Liver (tissue), 9 donors: ENCODE results near the gene ZXDC. TPM values are rescaled to one million over a fixed set of nuclear protein-coding genes. Genes with fewer than 3 reads are reported as not detected.
A peak's percentile ranks its signal among the peaks of the same experiment; 100 is the strongest.

Experiments used
- DNase-seq: peaks from one replicate; pipeline ENCODE4 v3.0.0-alpha.2; 2017; ENCODE audit warnings: low spot score
- H3K27ac ChIP-seq, 2 donors: one replicate each; pipeline ENCODE4 v1.7.0; 2013; ENCODE audit warnings: inconsistent platforms in 2 of 2, low read length in 2 of 2, control low read depth in 1 of 2, low read depth in 1 of 2, mild to moderate bottlenecking in 1 of 2
- H3K27me3 ChIP-seq, 4 donors: one replicate each; pipeline versions ENCODE4 v1.6.1 to v1.7.0; 2013; ENCODE audit warnings: low read length in 3 of 4, inconsistent platforms in 1 of 4, mild to moderate bottlenecking in 1 of 4, moderate library complexity in 1 of 4; ENCODE audit not compliant: control insufficient read depth in 4 of 4, insufficient read depth in 4 of 4
- H3K36me3 ChIP-seq, 4 donors: one replicate each; pipeline versions ENCODE4 v1.6.1 to v1.7.0; 2013; ENCODE audit warnings: low read length in 3 of 4, mild to moderate bottlenecking in 3 of 4, low read depth in 1 of 4, moderate library complexity in 1 of 4; ENCODE audit not compliant: control insufficient read depth in 4 of 4, insufficient read depth in 3 of 4
- H3K4me1 ChIP-seq, 4 donors: one replicate each; pipeline versions ENCODE4 v1.6.1 to v1.7.0; 2013; ENCODE audit warnings: low read length in 3 of 4, mild to moderate bottlenecking in 3 of 4, moderate library complexity in 1 of 4; ENCODE audit not compliant: control insufficient read depth in 4 of 4, insufficient read depth in 4 of 4
- H3K4me3 ChIP-seq, 3 donors: one replicate each; pipeline versions ENCODE4 v1.6.1 to v1.7.0; 2013; ENCODE audit warnings: low read length in 3 of 3, control low read depth in 1 of 3, low read depth in 1 of 3, mild to moderate bottlenecking in 1 of 3
- H3K9ac ChIP-seq, 2 donors: one replicate each; pipeline ENCODE4 v1.7.0; 2013; ENCODE audit warnings: low read length in 2 of 2, mild to moderate bottlenecking in 2 of 2, moderate library complexity in 2 of 2, control low read depth in 1 of 2, low read depth in 1 of 2
- H3K9me3 ChIP-seq, 4 donors: one replicate each; pipeline versions ENCODE4 v1.6.1 to v1.7.0; 2013; ENCODE audit warnings: low read length in 3 of 4; ENCODE audit not compliant: control insufficient read depth in 4 of 4
- EGR1 ChIP-seq, 2 donors: IDR thresholded peaks; 2 replicates each; pipeline ENCODE4 v1.6.1; 2016 to 2018; ENCODE audit warnings: antibody characterized with exemption in 2 of 2, low read depth in 2 of 2
- FOXA1 ChIP-seq: IDR thresholded peaks from 2 replicates; pipeline ENCODE4 v1.6.1; 2016; ENCODE audit warnings: antibody characterized with exemption
- FOXA2 ChIP-seq: IDR thresholded peaks from 2 replicates; pipeline ENCODE4 v1.6.1; 2016; ENCODE audit warnings: antibody characterized with exemption
- GABPA ChIP-seq, 2 donors: IDR thresholded peaks in 1 of 2; conservative IDR thresholded peaks in 1 of 2; 2 replicates each; pipeline ENCODE4 v1.6.1; 2016; ENCODE audit warnings: antibody characterized with exemption in 2 of 2, mild to moderate bottlenecking in 1 of 2, moderate library complexity in 1 of 2
- HNF4A ChIP-seq, 2 donors: conservative IDR thresholded peaks; 2 replicates each; pipeline ENCODE4 v1.6.1; 2016; ENCODE audit warnings: antibody characterized with exemption in 2 of 2, mild to moderate bottlenecking in 2 of 2
- HNF4G ChIP-seq: IDR thresholded peaks from 2 replicates; pipeline ENCODE4 v1.6.1; 2016; ENCODE audit warnings: antibody characterized with exemption
- JUND ChIP-seq, 2 donors: IDR thresholded peaks; 2 replicates each; pipeline ENCODE4 v1.6.1; 2016; ENCODE audit warnings: antibody characterized with exemption in 2 of 2
- NR2F2 ChIP-seq: IDR thresholded peaks from 2 replicates; pipeline ENCODE4 v1.6.1; 2016; ENCODE audit warnings: antibody characterized with exemption
- RAD21 ChIP-seq, 2 donors: IDR thresholded peaks; 2 replicates each; pipeline ENCODE4 v1.6.1; 2016; ENCODE audit warnings: antibody characterized with exemption in 2 of 2, mild to moderate bottlenecking in 2 of 2
- RXRA ChIP-seq, 2 donors: IDR thresholded peaks; 2 replicates each; pipeline ENCODE4 v1.6.1; 2017 to 2018; ENCODE audit warnings: antibody characterized with exemption in 2 of 2, mild to moderate bottlenecking in 1 of 2
- SP1 ChIP-seq: IDR thresholded peaks from 2 replicates; pipeline ENCODE4 v1.6.1; 2018; ENCODE audit warnings: antibody characterized with exemption, mild to moderate bottlenecking
- TAF1 ChIP-seq: conservative IDR thresholded peaks from 2 replicates; pipeline ENCODE4 v1.6.1; 2016; ENCODE audit warnings: antibody characterized with exemption, mild to moderate bottlenecking
- YY1 ChIP-seq: IDR thresholded peaks from 2 replicates; pipeline ENCODE4 v1.6.1; 2016; ENCODE audit warnings: antibody characterized with exemption, mild to moderate bottlenecking
- WGBS: extraction: QIAGEN DNeasy Blood & Tissue Kit; methylation state at CpG from one replicate; pipeline ENCODE4 v1.1.7; 2013; 5-methylcytosine and 5-hydroxymethylcytosine counted together
- polyA plus RNA-seq, 2 donors: library from polyadenylated mRNA; stranded (reverse) in 1 of 2; unstranded in 1 of 2; fragments of 200-250 nt in 1 of 2; fragments of >200 nt in 1 of 2; fragmentation: Nextera tagmentation in 1 of 2; extraction: Ambion mirVana in 1 of 2; gene quantifications; one replicate each; pipeline versions ENCODE4 v1.2.1 to v1.2.3, GENCODE V29; 2013 to 2015
- total RNA-seq, 2 donors: library from RNA; depleted of rRNA; stranded (reverse); fragments of >200 nt; gene quantifications; one replicate each; pipeline ENCODE4 v1.2.3, GENCODE V29; 2014
- TF ChIP-seq, protein P1 (sequence below): IDR thresholded peaks from 2 replicates; pipeline ENCODE4 v1.6.1; 2016; ENCODE audit warnings: antibody characterized with exemption, mild to moderate bottlenecking
- TF ChIP-seq, protein P2 (sequence below): IDR thresholded peaks from 2 replicates; pipeline ENCODE4 v1.6.1; 2016; ENCODE audit warnings: antibody characterized with exemption
- TF ChIP-seq, protein P3 (sequence below): fragments of 150-350 bp; IDR thresholded peaks from 2 replicates; pipeline ENCODE4 v1.5.1; 2017; ENCODE audit warnings: improper control_type of control experiment, low read depth, low read length; ENCODE audit not compliant: missing input control
- TF ChIP-seq, protein P4 (sequence below): IDR thresholded peaks from 2 replicates; pipeline ENCODE4 v1.6.1; 2016; ENCODE audit warnings: antibody characterized with exemption
- TF ChIP-seq, protein P5 (sequence below): IDR thresholded peaks from 2 replicates; pipeline ENCODE4 v1.6.1; 2016; ENCODE audit warnings: antibody characterized with exemption
- donor health status: healthy.
- donor health status: healthy.
- donor health status: healthy.
- donor health status: healthy.
- donor health status: healthy.

Gene ZXDC
- total and polyA plus RNA-seq, 4 donors, result 7.0 to 42.3 (median 13.9) TPM

DNA sequence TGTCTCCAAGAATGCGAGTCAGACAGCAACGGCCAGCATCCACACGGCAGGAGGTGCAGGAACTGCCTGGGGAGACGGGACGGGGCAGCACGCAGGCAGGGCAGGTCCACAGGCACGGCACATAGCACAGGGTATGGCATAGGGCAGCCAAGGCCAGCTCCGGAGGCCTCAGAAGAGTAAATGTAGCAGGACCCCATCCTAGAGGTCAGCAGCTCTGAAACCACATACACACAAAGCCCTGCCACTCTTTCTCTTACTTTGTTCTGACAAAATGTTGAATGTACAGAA, 26.9 kb downstream of the ZXDC start:
- no peak for DNase-seq
- no peaks in the 10 kb centered on the region for H3K9me3 ChIP-seq
- 96% methylated on average over 8 of the region's 8 CpGs for WGBS
- H3K4me3 ChIP-seq, result no peak overlapping the region
- H3K9ac ChIP-seq, result no peak overlapping the region
- H3K27ac ChIP-seq, result peak overlapping the region in 1 of 2 donors; percentile 10
- no peak for TF ChIP-seq FOXA1
- TF ChIP-seq RXRA (IDR thresholded peaks at IDR 0.05), result no peak
- no peak for TF ChIP-seq RAD21 (IDR thresholded peaks at IDR 0.05)
- no peak for TF ChIP-seq FOXA2
- TF ChIP-seq JUND (IDR thresholded peaks at IDR 0.05), result no peak
- TF ChIP-seq SP1, result no peak
- TF ChIP-seq, protein P1, sequence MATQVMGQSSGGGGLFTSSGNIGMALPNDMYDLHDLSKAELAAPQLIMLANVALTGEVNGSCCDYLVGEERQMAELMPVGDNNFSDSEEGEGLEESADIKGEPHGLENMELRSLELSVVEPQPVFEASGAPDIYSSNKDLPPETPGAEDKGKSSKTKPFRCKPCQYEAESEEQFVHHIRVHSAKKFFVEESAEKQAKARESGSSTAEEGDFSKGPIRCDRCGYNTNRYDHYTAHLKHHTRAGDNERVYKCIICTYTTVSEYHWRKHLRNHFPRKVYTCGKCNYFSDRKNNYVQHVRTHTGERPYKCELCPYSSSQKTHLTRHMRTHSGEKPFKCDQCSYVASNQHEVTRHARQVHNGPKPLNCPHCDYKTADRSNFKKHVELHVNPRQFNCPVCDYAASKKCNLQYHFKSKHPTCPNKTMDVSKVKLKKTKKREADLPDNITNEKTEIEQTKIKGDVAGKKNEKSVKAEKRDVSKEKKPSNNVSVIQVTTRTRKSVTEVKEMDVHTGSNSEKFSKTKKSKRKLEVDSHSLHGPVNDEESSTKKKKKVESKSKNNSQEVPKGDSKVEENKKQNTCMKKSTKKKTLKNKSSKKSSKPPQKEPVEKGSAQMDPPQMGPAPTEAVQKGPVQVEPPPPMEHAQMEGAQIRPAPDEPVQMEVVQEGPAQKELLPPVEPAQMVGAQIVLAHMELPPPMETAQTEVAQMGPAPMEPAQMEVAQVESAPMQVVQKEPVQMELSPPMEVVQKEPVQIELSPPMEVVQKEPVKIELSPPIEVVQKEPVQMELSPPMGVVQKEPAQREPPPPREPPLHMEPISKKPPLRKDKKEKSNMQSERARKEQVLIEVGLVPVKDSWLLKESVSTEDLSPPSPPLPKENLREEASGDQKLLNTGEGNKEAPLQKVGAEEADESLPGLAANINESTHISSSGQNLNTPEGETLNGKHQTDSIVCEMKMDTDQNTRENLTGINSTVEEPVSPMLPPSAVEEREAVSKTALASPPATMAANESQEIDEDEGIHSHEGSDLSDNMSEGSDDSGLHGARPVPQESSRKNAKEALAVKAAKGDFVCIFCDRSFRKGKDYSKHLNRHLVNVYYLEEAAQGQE, result no peak
- TF ChIP-seq YY1, result no peak
- TF ChIP-seq, protein P2, sequence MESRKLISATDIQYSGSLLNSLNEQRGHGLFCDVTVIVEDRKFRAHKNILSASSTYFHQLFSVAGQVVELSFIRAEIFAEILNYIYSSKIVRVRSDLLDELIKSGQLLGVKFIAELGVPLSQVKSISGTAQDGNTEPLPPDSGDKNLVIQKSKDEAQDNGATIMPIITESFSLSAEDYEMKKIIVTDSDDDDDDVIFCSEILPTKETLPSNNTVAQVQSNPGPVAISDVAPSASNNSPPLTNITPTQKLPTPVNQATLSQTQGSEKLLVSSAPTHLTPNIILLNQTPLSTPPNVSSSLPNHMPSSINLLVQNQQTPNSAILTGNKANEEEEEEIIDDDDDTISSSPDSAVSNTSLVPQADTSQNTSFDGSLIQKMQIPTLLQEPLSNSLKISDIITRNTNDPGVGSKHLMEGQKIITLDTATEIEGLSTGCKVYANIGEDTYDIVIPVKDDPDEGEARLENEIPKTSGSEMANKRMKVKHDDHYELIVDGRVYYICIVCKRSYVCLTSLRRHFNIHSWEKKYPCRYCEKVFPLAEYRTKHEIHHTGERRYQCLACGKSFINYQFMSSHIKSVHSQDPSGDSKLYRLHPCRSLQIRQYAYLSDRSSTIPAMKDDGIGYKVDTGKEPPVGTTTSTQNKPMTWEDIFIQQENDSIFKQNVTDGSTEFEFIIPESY, result no peak
- TF ChIP-seq, protein P3, sequence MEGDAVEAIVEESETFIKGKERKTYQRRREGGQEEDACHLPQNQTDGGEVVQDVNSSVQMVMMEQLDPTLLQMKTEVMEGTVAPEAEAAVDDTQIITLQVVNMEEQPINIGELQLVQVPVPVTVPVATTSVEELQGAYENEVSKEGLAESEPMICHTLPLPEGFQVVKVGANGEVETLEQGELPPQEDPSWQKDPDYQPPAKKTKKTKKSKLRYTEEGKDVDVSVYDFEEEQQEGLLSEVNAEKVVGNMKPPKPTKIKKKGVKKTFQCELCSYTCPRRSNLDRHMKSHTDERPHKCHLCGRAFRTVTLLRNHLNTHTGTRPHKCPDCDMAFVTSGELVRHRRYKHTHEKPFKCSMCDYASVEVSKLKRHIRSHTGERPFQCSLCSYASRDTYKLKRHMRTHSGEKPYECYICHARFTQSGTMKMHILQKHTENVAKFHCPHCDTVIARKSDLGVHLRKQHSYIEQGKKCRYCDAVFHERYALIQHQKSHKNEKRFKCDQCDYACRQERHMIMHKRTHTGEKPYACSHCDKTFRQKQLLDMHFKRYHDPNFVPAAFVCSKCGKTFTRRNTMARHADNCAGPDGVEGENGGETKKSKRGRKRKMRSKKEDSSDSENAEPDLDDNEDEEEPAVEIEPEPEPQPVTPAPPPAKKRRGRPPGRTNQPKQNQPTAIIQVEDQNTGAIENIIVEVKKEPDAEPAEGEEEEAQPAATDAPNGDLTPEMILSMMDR, result no peak
- TF ChIP-seq HNF4A (conservative IDR thresholded peaks at IDR 0.05), result no peak
- TF ChIP-seq, protein P4, sequence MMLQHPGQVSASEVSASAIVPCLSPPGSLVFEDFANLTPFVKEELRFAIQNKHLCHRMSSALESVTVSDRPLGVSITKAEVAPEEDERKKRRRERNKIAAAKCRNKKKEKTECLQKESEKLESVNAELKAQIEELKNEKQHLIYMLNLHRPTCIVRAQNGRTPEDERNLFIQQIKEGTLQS, result no peak
- TF ChIP-seq NR2F2, result no peak
- no peak for TF ChIP-seq TAF1
- TF ChIP-seq, protein P5, sequence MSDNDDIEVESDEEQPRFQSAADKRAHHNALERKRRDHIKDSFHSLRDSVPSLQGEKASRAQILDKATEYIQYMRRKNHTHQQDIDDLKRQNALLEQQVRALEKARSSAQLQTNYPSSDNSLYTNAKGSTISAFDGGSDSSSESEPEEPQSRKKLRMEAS, result no peak
- TF ChIP-seq EGR1 (IDR thresholded peaks at IDR 0.05; ENCODE audit: low read depth in 2 of 2), result no peak
- no peak for TF ChIP-seq HNF4G
- TF ChIP-seq GABPA (IDR thresholded peaks at IDR 0.05 in 1 of 2, conservative IDR thresholded peaks at IDR 0.05 in 1 of 2), result no peak
- H3K4me1 ChIP-seq, result peaks cover 14 to 58% (median 49%) of the 10 kb centered on the region in 4 donors
- no peaks in the 10 kb centered on the region for H3K27me3 ChIP-seq
- peaks cover 4 to 14% (median 11%) of the 10 kb centered on the region in 4 donors for H3K36me3 ChIP-seq
